Neural cell (in vitro differentiated cells): Measurements from ENCODE around the gene GLRA1.

Experiments used
- EZH2 ChIP-seq: fragments of 200-600, 300-800 bp; shearing (Covaris generic), sonication (generic); IDR thresholded peaks from 2 replicates; pipeline ENCODE4 v1.6.1; 2014; ENCODE audit warnings: antibody characterized with exemption, low read length, borderline replicate concordance, mild to moderate bottlenecking; ENCODE audit not compliant: insufficient read depth, poor library complexity, severe bottlenecking
- TF ChIP-seq, protein P1 (sequence below): IDR thresholded peaks from 2 replicates; pipeline ENCODE4 v1.6.1; 2012; ENCODE audit warnings: borderline replicate concordance
- TF ChIP-seq, protein P2 (sequence below): fragments of 450-650 bp; IDR thresholded peaks from 2 replicates; pipeline ENCODE4 v1.5.1; 2014; ENCODE audit warnings: antibody characterized with exemption, mild to moderate bottlenecking, moderate library complexity; ENCODE audit not compliant: poor library complexity, severe bottlenecking

DNA sequence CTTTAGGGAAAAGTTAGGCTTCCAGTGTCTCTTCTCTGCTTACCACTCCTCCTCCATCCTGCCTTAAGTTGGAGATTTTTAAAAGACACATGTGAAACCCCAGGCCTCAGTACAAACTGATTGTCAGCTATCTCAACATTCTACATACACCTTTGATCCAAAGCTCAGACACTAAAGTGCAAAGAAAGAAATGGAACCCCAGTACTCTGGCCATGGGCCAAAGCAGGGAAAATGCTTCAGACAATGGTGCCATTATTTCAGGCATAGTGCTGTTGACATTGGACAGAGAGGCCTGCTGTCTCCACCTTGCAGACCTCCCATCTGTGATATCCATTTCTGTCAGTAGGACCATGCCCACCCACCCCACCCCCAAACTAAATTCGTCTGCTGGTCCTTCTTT lies 103.7 kb downstream of the GLRA1 start:
- TF ChIP-seq, protein P1, sequence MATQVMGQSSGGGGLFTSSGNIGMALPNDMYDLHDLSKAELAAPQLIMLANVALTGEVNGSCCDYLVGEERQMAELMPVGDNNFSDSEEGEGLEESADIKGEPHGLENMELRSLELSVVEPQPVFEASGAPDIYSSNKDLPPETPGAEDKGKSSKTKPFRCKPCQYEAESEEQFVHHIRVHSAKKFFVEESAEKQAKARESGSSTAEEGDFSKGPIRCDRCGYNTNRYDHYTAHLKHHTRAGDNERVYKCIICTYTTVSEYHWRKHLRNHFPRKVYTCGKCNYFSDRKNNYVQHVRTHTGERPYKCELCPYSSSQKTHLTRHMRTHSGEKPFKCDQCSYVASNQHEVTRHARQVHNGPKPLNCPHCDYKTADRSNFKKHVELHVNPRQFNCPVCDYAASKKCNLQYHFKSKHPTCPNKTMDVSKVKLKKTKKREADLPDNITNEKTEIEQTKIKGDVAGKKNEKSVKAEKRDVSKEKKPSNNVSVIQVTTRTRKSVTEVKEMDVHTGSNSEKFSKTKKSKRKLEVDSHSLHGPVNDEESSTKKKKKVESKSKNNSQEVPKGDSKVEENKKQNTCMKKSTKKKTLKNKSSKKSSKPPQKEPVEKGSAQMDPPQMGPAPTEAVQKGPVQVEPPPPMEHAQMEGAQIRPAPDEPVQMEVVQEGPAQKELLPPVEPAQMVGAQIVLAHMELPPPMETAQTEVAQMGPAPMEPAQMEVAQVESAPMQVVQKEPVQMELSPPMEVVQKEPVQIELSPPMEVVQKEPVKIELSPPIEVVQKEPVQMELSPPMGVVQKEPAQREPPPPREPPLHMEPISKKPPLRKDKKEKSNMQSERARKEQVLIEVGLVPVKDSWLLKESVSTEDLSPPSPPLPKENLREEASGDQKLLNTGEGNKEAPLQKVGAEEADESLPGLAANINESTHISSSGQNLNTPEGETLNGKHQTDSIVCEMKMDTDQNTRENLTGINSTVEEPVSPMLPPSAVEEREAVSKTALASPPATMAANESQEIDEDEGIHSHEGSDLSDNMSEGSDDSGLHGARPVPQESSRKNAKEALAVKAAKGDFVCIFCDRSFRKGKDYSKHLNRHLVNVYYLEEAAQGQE: no peak
- TF ChIP-seq, protein P2, sequence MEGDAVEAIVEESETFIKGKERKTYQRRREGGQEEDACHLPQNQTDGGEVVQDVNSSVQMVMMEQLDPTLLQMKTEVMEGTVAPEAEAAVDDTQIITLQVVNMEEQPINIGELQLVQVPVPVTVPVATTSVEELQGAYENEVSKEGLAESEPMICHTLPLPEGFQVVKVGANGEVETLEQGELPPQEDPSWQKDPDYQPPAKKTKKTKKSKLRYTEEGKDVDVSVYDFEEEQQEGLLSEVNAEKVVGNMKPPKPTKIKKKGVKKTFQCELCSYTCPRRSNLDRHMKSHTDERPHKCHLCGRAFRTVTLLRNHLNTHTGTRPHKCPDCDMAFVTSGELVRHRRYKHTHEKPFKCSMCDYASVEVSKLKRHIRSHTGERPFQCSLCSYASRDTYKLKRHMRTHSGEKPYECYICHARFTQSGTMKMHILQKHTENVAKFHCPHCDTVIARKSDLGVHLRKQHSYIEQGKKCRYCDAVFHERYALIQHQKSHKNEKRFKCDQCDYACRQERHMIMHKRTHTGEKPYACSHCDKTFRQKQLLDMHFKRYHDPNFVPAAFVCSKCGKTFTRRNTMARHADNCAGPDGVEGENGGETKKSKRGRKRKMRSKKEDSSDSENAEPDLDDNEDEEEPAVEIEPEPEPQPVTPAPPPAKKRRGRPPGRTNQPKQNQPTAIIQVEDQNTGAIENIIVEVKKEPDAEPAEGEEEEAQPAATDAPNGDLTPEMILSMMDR: no peak
- TF ChIP-seq EZH2: no peak
